PFSK-1 (cell line): ENCODE data around the gene KCNQ1.

Experiments
- FOXP2 ChIP-seq: optimal IDR thresholded peaks from 2 replicates; pipeline ENCODE3; 2011; ENCODE audit warnings: borderline replicate concordance, control low read depth, inconsistent platforms; ENCODE audit not compliant: insufficient read depth; ENCODE audit errors: extremely low read length, extremely low read depth
- POLR2AphosphoS5 ChIP-seq: IDR thresholded peaks from 2 replicates; pipeline ENCODE4 v1.6.1; 2012; ENCODE audit warnings: low read depth, mild to moderate bottlenecking, control low read depth, low read length, moderate library complexity
- REST ChIP-seq, 2 experiments: IDR thresholded peaks; 2 replicates each; pipeline versions ENCODE4 v1.6.1 to v1.8.0; 2011 to 2012; ENCODE audit warnings: low read depth in 2 of 2, low read length in 2 of 2, control low read depth in 1 of 2, inconsistent platforms in 1 of 2, mild to moderate bottlenecking in 1 of 2, moderate library complexity in 1 of 2; ENCODE audit not compliant: insufficient read depth in 1 of 2
- SIN3A ChIP-seq: IDR thresholded peaks from 2 replicates; pipeline ENCODE4 v1.6.1; 2012; ENCODE audit warnings: mild to moderate bottlenecking, low read length, moderate library complexity, borderline replicate concordance; ENCODE audit not compliant: insufficient read depth
- TAF1 ChIP-seq: IDR thresholded peaks from 2 replicates; pipeline ENCODE4 v1.6.1; 2012; ENCODE audit warnings: low read length, control low read depth, borderline replicate concordance; ENCODE audit not compliant: insufficient read depth

- TF ChIP-seq TAF1 = no peak
- no peak for TF ChIP-seq FOXP2
- TF ChIP-seq SIN3A = no peak
- no peak for TF ChIP-seq REST (IDR thresholded peaks at IDR 0.05; ENCODE audit: insufficient read depth in 1 of 2, low read depth in 2 of 2, low read length in 2 of 2)
- no peak for TF ChIP-seq POLR2AphosphoS5
Observed at GRCh38 chr11:2459796-2460531, 15.2 kb downstream of the KCNQ1 start.
